Smooth muscle cell (in vitro differentiated cells): ENCODE data around the gene RGS12. TPM values are rescaled to one million over a fixed set of nuclear protein-coding genes. Genes with fewer than 3 reads are reported as not detected.

Experiments used
- DNase-seq: peaks from one replicate; lab custom pipeline; 2025; ENCODE audit not compliant: unreplicated experiment; lab: John Stamatoyannopoulos, UW
- H2AFZ ChIP-seq: fragments of 200-600 bp; sonication (generic); 2 replicates; pipeline ENCODE4 v1.6.0; 2016; ENCODE audit warnings: antibody characterized with exemption, low read depth, mild to moderate bottlenecking
- H3F3A ChIP-seq: fragments of 200-600 bp; sonication (generic); 2 replicates; pipeline ENCODE4 v1.6.0; 2017; ENCODE audit warnings: antibody characterized with exemption, low read depth
- H3K27ac ChIP-seq: fragments of 200-600 bp; sonication (generic); 2 replicates; pipeline ENCODE4 v1.5.1; 2016; ENCODE audit warnings: low read depth, mild to moderate bottlenecking
- H3K27me3 ChIP-seq: fragments of 200-600 bp; sonication (generic); 2 replicates; pipeline ENCODE4 v1.6.1; 2016; ENCODE audit warnings: low read depth, mild to moderate bottlenecking
- H3K36me3 ChIP-seq: fragments of 200-600 bp; sonication (generic); 2 replicates; pipeline ENCODE4 v1.5.1; 2016; ENCODE audit warnings: low read depth
- H3K4me1 ChIP-seq: fragments of 200-600 bp; sonication (generic); 2 replicates; pipeline ENCODE4 v1.5.1; 2016; ENCODE audit warnings: low read depth
- H3K4me2 ChIP-seq: fragments of 200-600 bp; sonication (generic); 2 replicates; pipeline ENCODE4 v1.6.0; 2016; ENCODE audit warnings: mild to moderate bottlenecking
- H3K4me3 ChIP-seq: fragments of 200-600 bp; sonication (generic); 2 replicates; pipeline ENCODE4 v1.5.1; 2016; ENCODE audit warnings: mild to moderate bottlenecking
- H3K79me2 ChIP-seq: fragments of 200-600 bp; sonication (generic); 2 replicates; pipeline ENCODE4 v1.6.0; 2016; ENCODE audit warnings: low read depth, mild to moderate bottlenecking
- H3K9ac ChIP-seq: fragments of 200-600 bp; sonication (generic); 2 replicates; pipeline ENCODE4 v1.6.0; 2016; ENCODE audit warnings: low read depth
- H3K9me3 ChIP-seq: fragments of 200-600 bp; sonication (generic); replicated peaks from 2 replicates; pipeline ENCODE4 v1.5.1; 2016; ENCODE audit warnings: low read depth
- H4K20me1 ChIP-seq: fragments of 200-600 bp; sonication (generic); 2 replicates; pipeline ENCODE4 v1.6.0; 2016; ENCODE audit warnings: low read depth
- WGBS: methylation state at CpG from one replicate; pipeline ENCODE4 v1.1.7; 2016; ENCODE audit warnings: low lambda C conversion rate; 5-methylcytosine and 5-hydroxymethylcytosine counted together
- polyA plus RNA-seq: library from polyadenylated mRNA; unstranded; fragments of >200 nt; fragmentation: Nextera tagmentation; extraction: Ambion mirVana; gene quantifications from 2 replicates; pipeline ENCODE4 v1.2.1, GENCODE V29; 2016
- total RNA-seq: library from RNA; depleted of rRNA; stranded (reverse); fragments of >200 nt; gene quantifications from 2 replicates; pipeline ENCODE4 v1.2.3, GENCODE V29; 2014
- TF ChIP-seq, protein P1 (sequence below): fragments of 200-600 bp; sonication (generic); IDR thresholded peaks from 2 replicates; pipeline ENCODE4 v1.5.1; 2017; ENCODE audit warnings: borderline replicate concordance, mild to moderate bottlenecking, antibody characterized with exemption; ENCODE audit not compliant: insufficient read depth, poor library complexity, severe bottlenecking

The RGS12 gene
- total and polyA plus RNA-seq, 2 experiments from 2014 or later, result 20.5 to 28.5 TPM

GRCh38 chr4:3306450-3306849 is 13.6 kb downstream of the RGS12 start:
- H3K4me2 ChIP-seq, result no peak overlapping the region
- no peaks in the 10 kb centered on the region for H3F3A ChIP-seq
- H3K27me3 ChIP-seq, result no peaks in the 10 kb centered on the region
- no peak overlapping the region for H2AFZ ChIP-seq
- peaks cover 28% of the 10 kb centered on the region for H3K79me2 ChIP-seq
- peaks cover 12% of the 10 kb centered on the region for H3K4me1 ChIP-seq
- H3K4me3 ChIP-seq, result no peak overlapping the region
- H3K9me3 ChIP-seq, result no peaks in the 10 kb centered on the region
- peaks cover 88% of the 10 kb centered on the region for H4K20me1 ChIP-seq
- 94% methylated on average over 8 of the region's 8 CpGs for WGBS
- no peaks in the 10 kb centered on the region for H3K36me3 ChIP-seq
- H3K9ac ChIP-seq, result no peak overlapping the region
- no peak overlapping the region for H3K27ac ChIP-seq
- TF ChIP-seq, protein P1, sequence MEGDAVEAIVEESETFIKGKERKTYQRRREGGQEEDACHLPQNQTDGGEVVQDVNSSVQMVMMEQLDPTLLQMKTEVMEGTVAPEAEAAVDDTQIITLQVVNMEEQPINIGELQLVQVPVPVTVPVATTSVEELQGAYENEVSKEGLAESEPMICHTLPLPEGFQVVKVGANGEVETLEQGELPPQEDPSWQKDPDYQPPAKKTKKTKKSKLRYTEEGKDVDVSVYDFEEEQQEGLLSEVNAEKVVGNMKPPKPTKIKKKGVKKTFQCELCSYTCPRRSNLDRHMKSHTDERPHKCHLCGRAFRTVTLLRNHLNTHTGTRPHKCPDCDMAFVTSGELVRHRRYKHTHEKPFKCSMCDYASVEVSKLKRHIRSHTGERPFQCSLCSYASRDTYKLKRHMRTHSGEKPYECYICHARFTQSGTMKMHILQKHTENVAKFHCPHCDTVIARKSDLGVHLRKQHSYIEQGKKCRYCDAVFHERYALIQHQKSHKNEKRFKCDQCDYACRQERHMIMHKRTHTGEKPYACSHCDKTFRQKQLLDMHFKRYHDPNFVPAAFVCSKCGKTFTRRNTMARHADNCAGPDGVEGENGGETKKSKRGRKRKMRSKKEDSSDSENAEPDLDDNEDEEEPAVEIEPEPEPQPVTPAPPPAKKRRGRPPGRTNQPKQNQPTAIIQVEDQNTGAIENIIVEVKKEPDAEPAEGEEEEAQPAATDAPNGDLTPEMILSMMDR, result no peak
- no peak for DNase-seq

DNA sequence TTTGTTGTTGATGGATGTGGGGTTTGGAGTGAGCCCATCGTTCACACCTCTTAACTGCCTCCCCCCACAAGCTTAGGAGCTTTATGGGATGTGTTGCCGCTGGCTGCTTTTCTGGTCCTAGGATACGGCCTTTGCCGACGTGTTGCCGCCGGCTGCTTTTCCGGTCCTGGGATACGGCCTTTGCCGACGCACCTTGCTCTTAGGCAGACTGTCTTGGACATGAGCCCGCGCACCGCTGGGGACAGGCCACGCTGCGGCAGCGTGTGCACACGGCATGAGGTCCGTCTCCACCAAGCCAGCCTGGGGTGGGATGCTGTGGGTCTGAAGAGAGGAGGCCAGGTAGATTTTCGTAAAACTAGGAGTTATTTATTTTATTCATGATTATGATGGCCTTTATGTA is 14.2 kb downstream of the RGS12 start:
- Histone ChIP-seq H3K27ac (no peak overlapping the region), H3K4me3 (no peak overlapping the region), H3K4me2 (no peak overlapping the region), H4K20me1 (peaks cover 88% of the 10 kb centered on the region), H3K9me3 (no peaks in the 10 kb centered on the region), H2AFZ (no peak overlapping the region), H3K79me2 (peaks cover 23% of the 10 kb centered on the region), H3F3A (no peaks in the 10 kb centered on the region), H3K36me3 (no peaks in the 10 kb centered on the region), H3K27me3 (no peaks in the 10 kb centered on the region), H3K9ac (no peak overlapping the region), H3K4me1 (peaks cover 12% of the 10 kb centered on the region)
- DNase-seq, result no peak
- WGBS, result 98% methylated on average over 20 of the region's 20 CpGs
- TF ChIP-seq, protein P1, result no peak

- no peak overlapping the region for H3K9ac ChIP-seq
- H2AFZ ChIP-seq, result no peak overlapping the region
- peaks cover 88% of the 10 kb centered on the region for H4K20me1 ChIP-seq
- WGBS, result 97% methylated on average over 12 of the region's 12 CpGs
- H3K36me3 ChIP-seq, result no peaks in the 10 kb centered on the region
- no peak overlapping the region for H3K4me2 ChIP-seq
- H3K27ac ChIP-seq, result no peak overlapping the region
- H3K27me3 ChIP-seq, result no peaks in the 10 kb centered on the region
- H3K4me3 ChIP-seq, result no peak overlapping the region
- no peak for DNase-seq
- H3F3A ChIP-seq, result no peaks in the 10 kb centered on the region
- TF ChIP-seq, protein P1, result no peak
- H3K9me3 ChIP-seq, result no peaks in the 10 kb centered on the region
- peaks cover 21% of the 10 kb centered on the region for H3K79me2 ChIP-seq
- peaks cover 12% of the 10 kb centered on the region for H3K4me1 ChIP-seq
These were observed 14.7 kb downstream of the RGS12 start for GRCh38 chr4:3307486-3307885.

- peaks cover 18% of the 10 kb centered on the region for H3K79me2 ChIP-seq
These were observed 15.2 kb downstream of the RGS12 start for GRCh38 chr4:3307891-3308575.

More at GRCh38 chr4:3307891-3308575, 15.2 kb downstream of the RGS12 start:
- no peaks in the 10 kb centered on the region for H3K36me3 ChIP-seq
- H3K9ac ChIP-seq, result no peak overlapping the region
- H3F3A ChIP-seq, result no peaks in the 10 kb centered on the region
- H3K9me3 ChIP-seq, result no peaks in the 10 kb centered on the region
- WGBS, result 97% methylated on average over 31 of the region's 31 CpGs
- H3K4me1 ChIP-seq, result peaks cover 12% of the 10 kb centered on the region
- no peak overlapping the region for H3K27ac ChIP-seq
- H4K20me1 ChIP-seq, result peaks cover 88% of the 10 kb centered on the region
- no peak for DNase-seq
- no peak overlapping the region for H3K4me2 ChIP-seq
- no peak overlapping the region for H3K4me3 ChIP-seq
- no peak overlapping the region for H2AFZ ChIP-seq
- H3K27me3 ChIP-seq, result no peaks in the 10 kb centered on the region
- TF ChIP-seq, protein P1, result no peak
